A673 (cell line): ENCODE results near the gene FTO. TPM values are rescaled to one million over a fixed set of nuclear protein-coding genes. Genes with fewer than 3 reads are reported as not detected.

Experiments used
- BruUV-seq: library from RNA; stranded (reverse); fragments of 400-500 nt; replicated peaks from 2 replicates; lab custom pipeline; 2021; lab: Mats Ljungman, UMichigan
- CTCF ChIA-PET: fragments of 300-600 bp; sonication (Branson Sonifier 250); formaldehyde crosslinking; loops from one replicate; lab custom pipeline; 2022; ENCODE audit warnings: antibody characterized with exemption; lab: Charles Lee
- POLR2A ChIA-PET: fragments of 300-600 bp; sonication (Branson Sonifier 250); formaldehyde crosslinking; loops from one replicate; lab custom pipeline; 2022; ENCODE audit warnings: antibody characterized with exemption; ENCODE audit not compliant: low non-redundant PET; lab: Charles Lee
- DNase-seq: peaks from one replicate; pipeline ENCODE4 v3.0.0-alpha.2; 2015; ENCODE audit warnings: low spot score
- H3K27ac ChIP-seq: fragments of 200-600 bp; sonication (generic); 2 replicates; pipeline ENCODE4 v1.5.1; 2016; ENCODE audit warnings: mixed run types, low read depth, mild to moderate bottlenecking, mixed read lengths, antibody characterized with exemption, low read length; ENCODE audit not compliant: poor library complexity, severe bottlenecking
- H3K27me3 ChIP-seq: fragments of 200-600 bp; sonication (generic); replicated peaks from 2 replicates; pipeline ENCODE4 v1.6.1; 2017; ENCODE audit warnings: mixed run types, low read depth, mild to moderate bottlenecking, mixed read lengths, antibody characterized with exemption, low read length; ENCODE audit not compliant: insufficient read depth, poor library complexity
- H3K36me3 ChIP-seq: fragments of 200-600 bp; sonication (generic); 2 replicates; pipeline ENCODE4 v1.6.1; 2016; ENCODE audit warnings: mixed run types, mild to moderate bottlenecking, mixed read lengths, antibody characterized with exemption, low read length; ENCODE audit not compliant: insufficient read depth, poor library complexity, severe bottlenecking
- H3K4me1 ChIP-seq: fragments of 200-600 bp; sonication (generic); 2 replicates; pipeline ENCODE4 v1.6.1; 2017; ENCODE audit warnings: mixed run types, mild to moderate bottlenecking, mixed read lengths, antibody characterized with exemption, low read length; ENCODE audit not compliant: insufficient read depth, poor library complexity, severe bottlenecking
- H3K4me3 ChIP-seq: fragments of 200-600 bp; sonication (generic); 2 replicates; pipeline ENCODE4 v1.5.1; 2016; ENCODE audit warnings: low read depth, mixed run types, mild to moderate bottlenecking, mixed read lengths, low read length; ENCODE audit not compliant: poor library complexity, severe bottlenecking
- H3K9me3 ChIP-seq: fragments of 200-600 bp; sonication (generic); 2 replicates; pipeline ENCODE4 v1.6.1; 2016; ENCODE audit warnings: mixed run types, low read depth, mild to moderate bottlenecking, mixed read lengths, antibody characterized with exemption, low read length; ENCODE audit not compliant: poor library complexity, severe bottlenecking
- EZH2 ChIP-seq: fragments of 200-600 bp; sonication (generic); IDR thresholded peaks from 2 replicates; pipeline ENCODE4 v1.6.1; 2017; ENCODE audit warnings: borderline replicate concordance, low read depth, mild to moderate bottlenecking, mixed read lengths, antibody characterized with exemption, low read length; ENCODE audit not compliant: poor library complexity, severe bottlenecking
- intact Hi-C: fragments of 100-400 bp; cut with micrococcal nuclease; formaldehyde crosslinking; loops from one replicate; pipeline ENCODE4 v1.10.0; 2022; ENCODE audit not compliant: unreplicated experiment
- total RNA-seq: library from RNA; stranded (reverse); gene quantifications from 2 replicates; pipeline ENCODE4 v1.2.3, GENCODE V29; 2021
- TF ChIP-seq, protein P1 (sequence below): fragments of 300-800, 200-600 bp; sonication (generic); conservative IDR thresholded peaks from 2 replicates; pipeline ENCODE4 v1.5.1; 2017; ENCODE audit warnings: low read depth, mild to moderate bottlenecking, antibody characterized with exemption, low read length, moderate library complexity, mixed read lengths

FTO gene
- total RNA-seq, 1 experiment from 2014 or later = 73.4 TPM

DNA sequence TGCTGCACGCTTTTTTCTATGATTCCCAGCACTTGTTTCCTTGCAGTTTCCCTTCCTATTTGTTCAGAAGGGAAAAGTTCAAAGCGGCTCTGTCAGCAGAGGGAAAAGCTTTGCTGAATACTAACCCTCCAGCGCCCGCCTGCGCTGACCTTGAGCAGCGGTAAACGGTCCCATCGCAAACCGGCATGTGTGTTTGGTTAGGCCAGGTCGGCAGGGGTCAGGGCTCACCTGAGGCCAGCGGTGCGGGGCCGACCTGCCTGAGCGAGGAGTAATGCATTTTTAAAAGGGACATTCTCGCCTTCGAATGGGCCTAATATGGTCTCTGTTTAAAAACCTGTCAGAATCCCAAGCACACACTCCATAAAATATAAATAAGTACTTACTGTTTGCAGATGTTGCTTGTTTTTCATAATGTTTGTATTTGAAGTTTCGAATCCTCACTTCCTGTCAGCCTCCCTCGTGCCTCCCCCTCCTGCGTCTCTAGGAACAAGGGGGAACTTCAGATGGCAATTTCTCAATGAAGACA, 472.5 kb downstream of the FTO start:
- no TSS peak for BruUV-seq
- H3K36me3 ChIP-seq = no peaks in the 10 kb centered on the region
- H3K9me3 ChIP-seq = no peaks in the 10 kb centered on the region
- peaks cover 21% of the 10 kb centered on the region for H3K27me3 ChIP-seq
- no peak for DNase-seq
- H3K27ac ChIP-seq = no peak overlapping the region
- intact Hi-C loops = no loop called here
- CTCF ChIA-PET = no interaction called here
- POLR2A ChIA-PET = no interaction called here
- H3K4me3 ChIP-seq = no peak overlapping the region
- H3K4me1 ChIP-seq = peaks cover 3% of the 10 kb centered on the region
- TF ChIP-seq EZH2 = no peak
- TF ChIP-seq, protein P1, sequence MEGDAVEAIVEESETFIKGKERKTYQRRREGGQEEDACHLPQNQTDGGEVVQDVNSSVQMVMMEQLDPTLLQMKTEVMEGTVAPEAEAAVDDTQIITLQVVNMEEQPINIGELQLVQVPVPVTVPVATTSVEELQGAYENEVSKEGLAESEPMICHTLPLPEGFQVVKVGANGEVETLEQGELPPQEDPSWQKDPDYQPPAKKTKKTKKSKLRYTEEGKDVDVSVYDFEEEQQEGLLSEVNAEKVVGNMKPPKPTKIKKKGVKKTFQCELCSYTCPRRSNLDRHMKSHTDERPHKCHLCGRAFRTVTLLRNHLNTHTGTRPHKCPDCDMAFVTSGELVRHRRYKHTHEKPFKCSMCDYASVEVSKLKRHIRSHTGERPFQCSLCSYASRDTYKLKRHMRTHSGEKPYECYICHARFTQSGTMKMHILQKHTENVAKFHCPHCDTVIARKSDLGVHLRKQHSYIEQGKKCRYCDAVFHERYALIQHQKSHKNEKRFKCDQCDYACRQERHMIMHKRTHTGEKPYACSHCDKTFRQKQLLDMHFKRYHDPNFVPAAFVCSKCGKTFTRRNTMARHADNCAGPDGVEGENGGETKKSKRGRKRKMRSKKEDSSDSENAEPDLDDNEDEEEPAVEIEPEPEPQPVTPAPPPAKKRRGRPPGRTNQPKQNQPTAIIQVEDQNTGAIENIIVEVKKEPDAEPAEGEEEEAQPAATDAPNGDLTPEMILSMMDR = no peak

DNA sequence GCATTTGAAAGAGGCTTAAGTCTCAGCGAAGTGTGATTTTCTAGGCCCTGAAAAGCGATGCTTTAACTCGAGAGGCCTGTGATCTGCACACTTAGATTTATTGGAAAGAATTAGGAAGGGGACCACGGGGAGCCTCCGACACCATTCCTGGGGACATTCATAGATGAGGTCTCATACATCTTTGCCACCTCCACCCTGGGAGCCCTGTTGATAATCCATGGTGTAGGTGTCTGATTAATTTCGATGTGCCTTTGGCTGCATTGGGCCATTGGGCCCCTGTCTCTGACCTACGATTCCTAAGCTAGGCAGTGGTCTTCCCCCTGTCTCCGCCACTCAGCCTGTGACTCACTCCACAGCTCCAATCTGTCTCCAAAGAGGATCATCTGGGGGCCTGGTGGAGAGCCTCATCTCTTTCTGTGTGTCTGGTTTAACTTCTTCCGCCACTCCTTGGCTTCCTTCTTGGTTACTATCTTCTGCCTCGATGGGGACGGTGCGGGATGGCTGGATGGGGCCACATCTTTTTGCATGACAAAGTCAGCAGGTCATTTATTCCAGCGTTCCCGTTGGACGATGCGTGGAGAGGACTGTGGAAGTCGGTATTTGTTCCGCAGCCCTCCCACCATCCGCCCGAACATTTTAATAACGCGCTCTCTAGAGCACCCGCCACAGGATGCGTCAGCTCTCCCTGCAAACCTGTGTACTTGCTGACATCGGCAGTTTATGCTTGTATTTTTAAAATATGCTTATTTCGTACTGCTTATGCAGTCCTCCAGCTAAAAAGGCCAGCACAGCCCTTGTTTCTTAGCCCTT, 473.3 kb downstream of the FTO start:
- H3K27me3 ChIP-seq = peaks cover 13% of the 10 kb centered on the region
- POLR2A ChIA-PET = no interaction called here
- CTCF ChIA-PET = no interaction called here
- peaks cover 3% of the 10 kb centered on the region for H3K4me1 ChIP-seq
- no peak overlapping the region for H3K4me3 ChIP-seq
- H3K36me3 ChIP-seq = no peaks in the 10 kb centered on the region
- no peak for DNase-seq
- no peaks in the 10 kb centered on the region for H3K9me3 ChIP-seq
- intact Hi-C loops = no loop called here
- no TSS peak for BruUV-seq
- no peak overlapping the region for H3K27ac ChIP-seq
- TF ChIP-seq EZH2 = no peak
- TF ChIP-seq, protein P1 = no peak

DNA sequence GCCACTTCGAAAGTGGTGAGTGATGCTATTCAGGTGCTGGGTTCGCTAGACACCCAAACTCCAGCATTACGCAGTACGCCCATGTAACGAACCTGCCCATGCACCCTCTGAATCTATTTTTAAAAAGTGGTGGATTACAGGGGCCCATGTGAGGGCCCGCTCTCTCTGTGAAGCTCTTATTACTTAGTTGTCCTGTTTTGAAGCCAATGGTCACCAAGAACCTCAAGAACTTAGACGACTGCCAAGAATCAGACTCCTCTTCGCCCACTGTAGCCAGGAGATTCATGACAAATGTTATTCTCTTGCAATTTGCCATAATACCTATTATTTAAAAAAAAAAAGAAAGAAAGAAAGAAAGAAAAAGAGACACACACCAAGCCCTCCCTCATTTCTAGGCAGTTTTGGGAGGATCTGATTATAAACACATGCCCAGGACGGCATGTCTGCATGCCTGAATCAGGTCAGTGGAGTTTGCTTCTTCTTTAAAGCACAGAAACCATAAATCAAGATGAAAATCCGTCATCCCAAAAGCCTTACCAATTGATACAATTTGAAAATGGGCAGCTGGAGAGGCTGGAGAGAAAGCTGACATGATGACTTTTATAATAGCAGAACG, 474.0 kb downstream of the FTO start:
- DNase-seq = no peak
- Histone ChIP-seq H3K27ac (no peak overlapping the region), H3K9me3 (no peaks in the 10 kb centered on the region), H3K4me1 (peaks cover 3% of the 10 kb centered on the region), H3K4me3 (no peak overlapping the region), H3K36me3 (no peaks in the 10 kb centered on the region), H3K27me3 (peaks cover 6% of the 10 kb centered on the region)
- no peak for TF ChIP-seq EZH2
- TF ChIP-seq, protein P1 = no peak
- intact Hi-C loops = no loop called here
- POLR2A ChIA-PET = no interaction called here
- BruUV-seq = no TSS peak
- CTCF ChIA-PET = no interaction called here
